Prostate gland (tissue), 2 donors: ENCODE results near the gene SCAPER.

Experiments
- CTCF ChIP-seq, 4 experiments: fragments of 200-600 bp in 2 of 4; fragments of 450-650 bp in 2 of 4; sonication (generic) in 2 of 4; IDR thresholded peaks; 1 replicate in 3 of 4; 2 replicates in 1 of 4; pipeline ENCODE4 v1.5.1; 2016 to 2019; ENCODE audit warnings: antibody characterized with exemption in 4 of 4, mild to moderate bottlenecking in 2 of 4, moderate library complexity in 2 of 4
- POLR2A ChIP-seq: fragments of 450-650 bp; IDR thresholded peaks from one replicate; pipeline ENCODE4 v1.6.1; 2016; ENCODE audit warnings: antibody characterized with exemption, mild to moderate bottlenecking
- POLR2AphosphoS5 ChIP-seq: sonication (generic); formaldehyde crosslinking; IDR thresholded peaks from one replicate; pipeline ENCODE4 v1.6.1; 2017; ENCODE audit warnings: antibody characterized with exemption

GRCh38 chr15:76346669-76347481, 558.3 kb downstream of the SCAPER start:
- TF ChIP-seq CTCF (IDR thresholded peaks at IDR 0.05) (no peak), POLR2AphosphoS5 (no peak), POLR2A (no peak)
